HG03060 (cell line): ENCODE results near the gene DNAJB13.

Experiments used
- ATAC-seq: cut with Tn5 transposase; IDR thresholded peaks from one replicate; pipeline ENCODE4 v1.9.1; 2021; ENCODE audit warnings: low read depth, moderate number of reproducible peaks; ENCODE audit not compliant: unreplicated experiment

Gene DNAJB13

DNA sequence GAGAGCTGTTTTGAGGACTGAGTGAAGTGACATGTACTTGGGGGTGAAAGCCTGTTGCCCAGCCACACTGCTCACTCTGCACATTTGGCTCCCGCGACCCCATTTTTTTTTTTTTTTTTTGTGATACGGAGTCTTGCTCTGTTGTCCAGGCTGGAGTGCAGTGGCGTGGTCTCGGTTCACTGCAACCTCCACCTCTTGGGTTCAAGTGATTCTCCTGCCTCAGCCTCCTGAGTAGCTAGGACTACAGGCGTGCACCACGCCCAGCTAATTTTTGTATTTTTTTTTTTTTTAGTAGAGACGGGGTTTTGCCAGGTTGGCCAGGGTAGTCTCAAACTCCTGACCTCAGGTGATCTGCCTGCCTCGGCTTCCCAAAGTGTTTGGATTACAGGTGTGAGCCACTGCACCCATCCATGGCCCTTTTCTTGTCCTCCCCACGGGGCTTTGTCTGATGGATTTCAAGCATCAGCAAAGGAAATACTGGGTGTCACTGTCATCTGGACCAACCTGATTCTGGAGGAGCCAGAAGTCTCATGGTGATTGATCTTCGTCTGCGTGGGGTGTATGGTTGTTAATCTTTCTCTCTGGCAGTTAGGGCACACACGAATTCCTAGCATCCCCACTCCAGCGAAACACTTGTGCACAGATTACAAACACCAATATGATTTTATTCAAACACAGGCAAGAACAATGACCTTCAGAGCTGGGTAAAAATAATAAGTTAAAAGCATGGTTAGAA is 61.4 kb downstream of the DNAJB13 start:
- no peak for ATAC-seq

DNA sequence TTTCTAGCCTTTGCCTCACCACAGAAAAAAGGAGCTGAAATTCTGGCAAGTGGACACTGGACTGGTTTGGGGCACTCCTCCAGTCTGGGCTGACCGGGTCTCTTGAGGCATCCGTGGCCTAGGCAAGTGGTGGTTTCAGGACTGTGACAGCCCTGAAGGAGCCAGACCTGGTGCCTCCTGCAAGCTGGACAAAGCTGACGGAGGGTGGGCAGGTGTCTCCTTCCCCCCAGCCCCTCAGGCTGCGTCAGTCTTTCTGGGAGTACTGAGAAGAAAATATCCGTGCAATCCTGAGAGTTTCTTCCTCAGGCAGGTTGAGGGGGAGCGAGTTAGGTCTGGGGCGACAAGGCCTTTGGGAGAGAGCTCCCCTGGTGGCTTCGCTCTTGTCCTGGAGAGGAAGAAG is 62.3 kb downstream of the DNAJB13 start:
- no peak for ATAC-seq

DNA sequence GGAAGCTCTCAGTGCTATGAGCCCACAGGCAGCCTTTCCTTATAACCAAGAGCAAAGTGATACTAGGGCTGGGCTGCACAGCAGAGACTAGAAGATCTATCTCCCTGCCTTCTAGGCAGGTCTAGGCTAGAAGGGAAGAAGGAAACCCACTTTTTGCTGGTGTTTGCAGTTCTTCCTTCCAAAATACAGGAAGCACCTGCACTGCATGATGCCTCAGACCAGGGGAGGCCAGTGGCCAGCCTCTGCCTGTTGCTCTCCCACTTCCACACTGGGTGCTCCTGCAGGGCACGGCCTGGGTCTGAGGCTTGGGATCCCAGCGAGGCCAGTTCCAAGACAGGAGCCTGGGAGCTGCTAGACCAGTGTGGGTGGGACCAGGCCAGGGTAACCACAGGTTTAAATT is 64.1 kb downstream of the DNAJB13 start:
- no peak for ATAC-seq

DNA sequence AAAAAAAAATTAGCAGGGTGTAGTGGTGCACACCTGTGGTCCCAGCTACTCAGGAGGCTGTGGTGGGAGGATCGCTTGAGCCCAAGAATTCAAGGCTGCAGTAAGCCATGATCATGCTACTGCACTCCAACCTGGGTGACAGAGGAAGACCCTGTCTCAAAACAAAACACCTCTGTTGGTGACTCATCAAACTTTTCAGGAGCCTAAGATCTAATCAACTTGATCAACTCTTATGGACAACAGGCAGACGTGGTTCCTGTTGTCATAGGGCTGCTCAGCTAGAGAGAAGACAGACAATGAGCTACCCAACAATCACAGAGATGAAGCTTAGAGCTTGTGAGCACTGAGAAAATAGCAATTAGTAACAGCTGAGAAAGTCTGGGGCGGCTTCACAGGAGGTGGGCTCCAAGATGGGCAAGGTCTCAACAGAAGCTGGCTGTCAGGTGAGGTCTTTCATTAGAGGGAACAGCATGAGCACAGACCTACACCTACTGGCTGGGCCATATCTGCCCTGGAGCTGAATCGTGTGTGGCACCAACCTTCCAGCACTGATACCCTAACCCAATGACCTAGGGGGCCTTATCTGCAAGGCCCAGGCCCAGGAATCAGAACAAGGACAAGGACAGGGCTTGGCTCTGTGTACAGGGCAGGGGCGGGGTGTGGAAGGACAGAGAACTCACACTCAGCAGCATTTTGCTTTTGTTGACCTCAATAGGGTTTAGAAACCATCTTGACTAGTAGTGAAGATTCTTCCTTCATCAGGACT is 65.3 kb downstream of the DNAJB13 start:
- no peak for ATAC-seq

DNA sequence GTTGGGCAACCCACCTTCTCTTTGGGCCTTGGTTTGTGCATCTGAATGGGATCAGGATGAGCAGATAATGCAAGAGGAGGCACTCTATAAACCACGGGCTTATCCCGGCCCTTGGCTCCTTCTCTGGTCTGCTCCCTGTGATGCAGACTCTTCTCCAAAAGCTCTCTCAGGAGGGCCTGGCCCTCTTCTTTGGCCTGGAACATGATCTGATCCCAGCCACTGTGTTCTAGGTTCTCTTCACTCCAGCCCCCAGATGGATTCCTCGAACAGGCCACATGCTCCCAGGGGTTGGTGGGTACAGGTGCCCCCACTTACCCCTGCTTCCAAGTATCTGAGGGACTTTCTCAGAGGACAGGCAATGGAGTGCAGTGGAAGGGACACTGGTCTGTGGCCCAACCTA is 66.8 kb downstream of the DNAJB13 start:
- ATAC-seq = no peak

DNA sequence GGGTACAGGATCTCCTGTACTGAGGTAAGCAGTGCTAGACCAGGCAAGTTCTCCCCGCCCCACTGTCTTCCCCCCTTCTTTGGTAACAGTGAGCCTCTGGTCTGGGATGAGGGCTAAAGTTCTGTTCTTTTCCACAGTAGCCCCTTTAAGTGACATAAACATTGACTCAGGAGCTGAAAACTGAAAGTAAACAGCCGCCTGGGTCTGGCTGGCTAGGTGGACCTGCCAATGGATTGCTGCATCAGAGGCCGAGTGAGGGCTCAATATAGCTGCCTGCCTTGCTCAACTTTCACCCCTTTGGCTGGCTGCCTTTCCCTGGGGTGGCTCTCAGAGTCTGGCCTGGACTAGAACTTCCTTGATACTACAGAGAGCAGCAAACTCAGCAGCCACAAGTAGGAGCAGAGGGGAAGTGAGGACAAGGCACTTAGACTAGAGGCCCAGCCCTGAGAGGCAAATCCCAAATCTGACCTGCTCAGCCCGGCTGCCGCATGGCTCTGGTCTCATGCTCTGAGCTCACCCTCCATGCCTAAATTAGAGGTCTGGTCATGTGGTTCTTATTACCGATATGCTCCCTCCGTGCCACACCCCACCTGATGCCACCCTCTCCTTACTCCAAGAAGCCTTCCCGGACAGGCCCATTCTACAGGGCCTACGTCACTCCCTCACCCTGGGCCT is 67.6 kb downstream of the DNAJB13 start:
- no peak for ATAC-seq

DNA sequence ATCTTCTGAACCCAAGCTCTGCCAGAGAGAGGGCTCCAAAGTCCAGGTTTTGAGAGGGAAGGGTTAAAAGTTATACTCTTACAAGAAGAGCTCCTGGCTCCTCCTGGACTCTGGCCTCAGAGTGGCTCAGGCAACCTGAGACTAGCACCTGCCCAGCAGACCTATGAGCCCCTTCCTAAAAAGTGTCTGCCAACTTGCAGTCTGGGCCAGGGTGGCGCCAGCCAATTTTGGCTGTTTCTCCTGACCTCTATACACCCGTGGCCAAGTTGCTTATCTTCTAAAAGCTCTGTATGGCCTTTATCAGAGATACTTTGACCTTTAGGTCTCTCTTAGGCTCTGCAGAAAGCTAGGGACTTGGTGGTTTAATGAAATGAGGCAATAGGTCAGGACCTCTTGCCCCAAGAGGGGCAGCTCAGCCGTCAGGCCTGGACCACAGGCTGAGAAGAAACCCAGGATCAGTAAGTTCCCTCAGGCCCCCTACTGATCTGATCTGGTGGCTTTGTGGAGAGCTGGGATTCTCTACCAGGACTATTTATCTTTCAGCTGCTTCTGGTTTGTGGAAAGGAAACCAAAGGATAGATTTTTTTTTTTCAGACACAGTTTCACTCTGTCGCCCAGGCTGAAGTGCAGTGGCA is 68.4 kb downstream of the DNAJB13 start:
- ATAC-seq = no peak

DNA sequence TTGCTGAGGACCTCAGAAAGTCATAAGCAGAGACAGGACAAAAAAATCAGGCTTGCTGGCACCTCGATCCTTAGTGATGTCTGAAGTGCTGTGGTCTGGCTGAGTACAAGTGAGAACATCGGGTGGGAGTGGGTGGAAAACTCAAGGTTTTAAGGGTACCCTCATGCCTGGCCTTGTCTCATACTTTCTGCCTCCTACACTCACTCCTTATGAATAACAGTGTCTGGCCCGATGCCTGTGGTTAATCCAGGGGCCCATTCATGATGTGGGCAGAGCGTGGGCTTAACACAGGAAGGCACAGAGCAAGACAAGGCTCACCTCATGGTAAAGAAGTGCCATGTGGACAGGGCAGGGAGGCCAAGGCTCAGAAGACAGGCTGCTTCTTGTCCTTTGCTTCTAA is 69.0 kb downstream of the DNAJB13 start:
- no peak for ATAC-seq
